SK-N-SH (cell line): ENCODE results near the gene SLC44A5. TPM values are rescaled to one million over a fixed set of nuclear protein-coding genes. Genes with fewer than 3 reads are reported as not detected.

Source experiments
- CTCF ChIA-PET: fragments of 300-600, 350-600 bp; formaldehyde crosslinking; extraction: SDS; loops from one replicate; lab custom pipeline; 2021; lab: Yijun Ruan, JAX
- POLR2A ChIA-PET: fragments of 350-600 bp; sonication (Branson Sonifier 250); formaldehyde crosslinking; extraction: SDS; loops from one replicate; lab custom pipeline; 2020; ENCODE audit warnings: antibody characterized with exemption, inconsistent platforms; lab: Yijun Ruan, JAX
- DNase-seq: peaks from one replicate; pipeline ENCODE4 v3.0.0; 2012
- H2AFZ ChIP-seq: fragments of 200-600 bp; sonication (generic); 2 replicates; pipeline ENCODE4 v1.8.1; 2016; ENCODE audit warnings: antibody characterized with exemption, mild to moderate bottlenecking, low read depth
- H3F3A ChIP-seq: fragments of 200-600 bp; sonication (generic); replicated peaks from 2 replicates; pipeline ENCODE3; 2016; ENCODE audit warnings: antibody characterized with exemption, mild to moderate bottlenecking; ENCODE audit not compliant: insufficient read depth
- H3K27ac ChIP-seq, 2 experiments: fragments of 200-500 bp in 1 of 2; fragments of 200-600 bp in 1 of 2; sonication (Bioruptor generic) in 1 of 2; sonication (generic), shearing (Covaris generic) in 1 of 2; 2 replicates each; pipeline versions ENCODE4 v1.5.1 to v1.6.1; 2014 to 2016; ENCODE audit warnings: low read depth in 2 of 2, inconsistent platforms in 1 of 2, low read length in 1 of 2, mild to moderate bottlenecking in 1 of 2, mixed read lengths in 1 of 2
- H3K27me3 ChIP-seq: fragments of 200-600 bp; sonication (generic), shearing (Covaris generic); 2 replicates; pipeline ENCODE4 v1.6.1; 2016; ENCODE audit warnings: mixed run types; ENCODE audit not compliant: insufficient read depth
- H3K36me3 ChIP-seq, 2 experiments: fragments of 200-500 bp in 1 of 2; fragments of 200-600 bp in 1 of 2; sonication (Bioruptor generic) in 1 of 2; sonication (generic) in 1 of 2; replicated peaks in 1 of 2; 2 replicates each; pipeline versions ENCODE3 to v1.5.1; 2014 to 2016; ENCODE audit warnings: low read length in 1 of 2, mild to moderate bottlenecking in 1 of 2; ENCODE audit not compliant: insufficient read depth in 2 of 2, control insufficient read depth in 1 of 2
- H3K4me1 ChIP-seq, 2 experiments: fragments of 200-500 bp in 1 of 2; fragments of 200-600 bp in 1 of 2; sonication (Bioruptor generic) in 1 of 2; sonication (generic), shearing (Covaris generic) in 1 of 2; 2 replicates each; pipeline versions ENCODE4 v1.5.1 to v1.6.1; 2014 to 2016; ENCODE audit warnings: low read depth in 1 of 2, low read length in 1 of 2, mixed run types in 1 of 2; ENCODE audit not compliant: insufficient read depth in 2 of 2, control insufficient read depth in 1 of 2
- H3K4me2 ChIP-seq: fragments of 200-600 bp; sonication (generic), shearing (Covaris generic); 2 replicates; pipeline ENCODE4 v1.6.1; 2017; ENCODE audit warnings: mixed run types
- H3K4me3 ChIP-seq, 2 experiments: fragments of 200-500 bp in 1 of 2; fragments of 200-600 bp in 1 of 2; sonication (Bioruptor generic) in 1 of 2; sonication (generic), shearing (Covaris generic) in 1 of 2; 2 replicates each; pipeline versions ENCODE4 v1.5.1 to v1.8.1; 2014 to 2016; ENCODE audit warnings: low read depth in 2 of 2, inconsistent platforms in 1 of 2, low read length in 1 of 2, mild to moderate bottlenecking in 1 of 2, mixed read lengths in 1 of 2, moderate library complexity in 1 of 2
- H3K79me2 ChIP-seq: fragments of 200-600 bp; sonication (generic); 2 replicates; pipeline ENCODE4 v1.8.1; 2017; ENCODE audit warnings: mild to moderate bottlenecking; ENCODE audit not compliant: insufficient read depth
- H3K9ac ChIP-seq: fragments of 200-600 bp; sonication (generic); 2 replicates; pipeline ENCODE4 v1.6.1; 2017; ENCODE audit warnings: mixed run types
- H3K9me2 ChIP-seq: fragments of 200-600 bp; sonication (generic); 2 replicates; pipeline ENCODE4 v1.6.1; 2017; ENCODE audit warnings: mixed run types
- H3K9me3 ChIP-seq: fragments of 200-600 bp; sonication (generic); 2 replicates; pipeline ENCODE4 v1.6.1; 2017; ENCODE audit warnings: mixed run types, mild to moderate bottlenecking, moderate library complexity
- H4K20me1 ChIP-seq: fragments of 200-600 bp; sonication (generic); 2 replicates; pipeline ENCODE4 v1.6.1; 2017; ENCODE audit warnings: mild to moderate bottlenecking, mixed run types; ENCODE audit not compliant: insufficient read depth
- EP300 ChIP-seq, 2 experiments: IDR thresholded peaks; 2 replicates each; pipeline versions ENCODE4 v1.4.0 to v1.6.1; 2012; ENCODE audit warnings: borderline replicate concordance in 1 of 2, low read depth in 1 of 2, low read length in 1 of 2
- EZH2phosphoT487 ChIP-seq: fragments of 200-600 bp; sonication (generic); IDR thresholded peaks from 2 replicates; pipeline ENCODE4 v1.6.1; 2017; ENCODE audit warnings: low read depth, mixed run types, mild to moderate bottlenecking, antibody characterized with exemption, moderate library complexity, borderline replicate concordance
- FOXJ3 ChIP-seq: sonication (generic); formaldehyde crosslinking; IDR thresholded peaks from 2 replicates; pipeline ENCODE4 v1.5.1; 2020; ENCODE audit warnings: mild to moderate bottlenecking, missing genetic modification reagents
- FOXM1 ChIP-seq: IDR thresholded peaks from 2 replicates; pipeline ENCODE4 v1.4.0; 2012; ENCODE audit warnings: low read depth, mild to moderate bottlenecking
- MEF2A ChIP-seq: IDR thresholded peaks from 2 replicates; pipeline ENCODE4 v1.4.0; 2012; ENCODE audit warnings: low read depth, borderline replicate concordance
- NRF1 ChIP-seq: IDR thresholded peaks from 2 replicates; pipeline ENCODE4 v1.6.1; 2012; ENCODE audit warnings: low read depth, mild to moderate bottlenecking, low read length
- RXRA ChIP-seq: IDR thresholded peaks from 2 replicates; pipeline ENCODE4 v1.4.0; 2012; ENCODE audit warnings: low read depth, mild to moderate bottlenecking, borderline replicate concordance
- TAF1 ChIP-seq: IDR thresholded peaks from 2 replicates; pipeline ENCODE4 v1.6.1; 2012; ENCODE audit warnings: low read depth, mild to moderate bottlenecking, low read length, moderate library complexity, borderline replicate concordance
- TCF12 ChIP-seq: IDR thresholded peaks from 2 replicates; pipeline ENCODE4 v1.4.0; 2012
- YY1 ChIP-seq: IDR thresholded peaks from 2 replicates; pipeline ENCODE4 v1.4.0; 2012; ENCODE audit warnings: low read depth, mild to moderate bottlenecking
- WGBS: methylation state at CpG from one replicate; pipeline ENCODE4 v1.1.6; 2017; ENCODE audit warnings: low lambda C conversion rate; 5-methylcytosine and 5-hydroxymethylcytosine counted together
- polyA plus RNA-seq, 3 experiments: library from polyadenylated mRNA; depleted of rRNA; stranded (reverse); fragments of >200 nt; gene quantifications; 2 replicates each; pipeline ENCODE4 v1.2.3, GENCODE V29; 2012
- TF ChIP-seq, protein P1 (sequence below): fragments of 150-350 bp; IDR thresholded peaks from 2 replicates; pipeline ENCODE4 v1.6.1; 2017; ENCODE audit warnings: antibody characterized with exemption, low read length, low read depth, borderline replicate concordance
- TF ChIP-seq, protein P2 (sequence below): IDR thresholded peaks from 2 replicates; pipeline ENCODE4 v1.6.1; 2012; ENCODE audit warnings: mild to moderate bottlenecking, low read depth, low read length, moderate library complexity

The SLC44A5 gene
- polyA plus RNA-seq, 1 of the 3 experiments (the other 2 are of a cell fraction), result 4.9 TPM

DNA sequence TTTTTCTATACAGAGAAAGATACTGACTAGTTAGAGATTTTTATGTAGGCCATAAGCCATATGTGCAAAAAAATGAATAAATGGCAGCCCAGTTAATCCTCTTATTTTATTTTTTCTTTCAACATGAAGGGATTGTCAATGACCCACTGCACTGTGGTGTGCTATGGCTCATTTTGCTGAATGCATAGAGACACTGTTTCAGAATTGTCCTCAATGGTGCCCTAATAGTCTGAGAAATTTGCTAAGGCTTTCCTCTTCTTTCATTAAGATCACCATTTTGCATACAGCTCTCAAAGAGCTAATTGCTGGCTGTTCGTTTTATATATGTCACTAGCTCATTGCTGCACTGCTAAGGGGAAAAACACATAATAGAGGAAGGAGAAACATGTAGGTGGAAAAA, 189.5 kb downstream of the SLC44A5 start:
- Histone ChIP-seq H4K20me1 (no peaks in the 10 kb centered on the region), H3F3A (no peaks in the 10 kb centered on the region), H3K9ac (no peak overlapping the region), H3K9me2 (no peaks in the 10 kb centered on the region), H3K4me1 (peaks cover 0 to 11% of the 10 kb centered on the region in 2 experiments; a peak in 2 of 4 replicates), H3K9me3 (no peaks in the 10 kb centered on the region), H3K27ac (no peak overlapping the region; a peak in 1 of 4 replicates), H3K4me2 (no peak overlapping the region), H2AFZ (no peak overlapping the region), H3K27me3 (no peaks in the 10 kb centered on the region), H3K36me3 (no peaks in the 10 kb centered on the region), H3K79me2 (no peaks in the 10 kb centered on the region), H3K4me3 (no peak overlapping the region)
- WGBS, result 80% methylated on average over 1 of the region's 1 CpG
- POLR2A ChIA-PET, result no interaction called here
- DNase-seq, result no peak
- no peak for TF ChIP-seq FOXM1
- no peak for TF ChIP-seq TAF1
- TF ChIP-seq, protein P1, sequence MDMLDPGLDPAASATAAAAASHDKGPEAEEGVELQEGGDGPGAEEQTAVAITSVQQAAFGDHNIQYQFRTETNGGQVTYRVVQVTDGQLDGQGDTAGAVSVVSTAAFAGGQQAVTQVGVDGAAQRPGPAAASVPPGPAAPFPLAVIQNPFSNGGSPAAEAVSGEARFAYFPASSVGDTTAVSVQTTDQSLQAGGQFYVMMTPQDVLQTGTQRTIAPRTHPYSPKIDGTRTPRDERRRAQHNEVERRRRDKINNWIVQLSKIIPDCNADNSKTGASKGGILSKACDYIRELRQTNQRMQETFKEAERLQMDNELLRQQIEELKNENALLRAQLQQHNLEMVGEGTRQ, result no peak
- TF ChIP-seq, protein P2, sequence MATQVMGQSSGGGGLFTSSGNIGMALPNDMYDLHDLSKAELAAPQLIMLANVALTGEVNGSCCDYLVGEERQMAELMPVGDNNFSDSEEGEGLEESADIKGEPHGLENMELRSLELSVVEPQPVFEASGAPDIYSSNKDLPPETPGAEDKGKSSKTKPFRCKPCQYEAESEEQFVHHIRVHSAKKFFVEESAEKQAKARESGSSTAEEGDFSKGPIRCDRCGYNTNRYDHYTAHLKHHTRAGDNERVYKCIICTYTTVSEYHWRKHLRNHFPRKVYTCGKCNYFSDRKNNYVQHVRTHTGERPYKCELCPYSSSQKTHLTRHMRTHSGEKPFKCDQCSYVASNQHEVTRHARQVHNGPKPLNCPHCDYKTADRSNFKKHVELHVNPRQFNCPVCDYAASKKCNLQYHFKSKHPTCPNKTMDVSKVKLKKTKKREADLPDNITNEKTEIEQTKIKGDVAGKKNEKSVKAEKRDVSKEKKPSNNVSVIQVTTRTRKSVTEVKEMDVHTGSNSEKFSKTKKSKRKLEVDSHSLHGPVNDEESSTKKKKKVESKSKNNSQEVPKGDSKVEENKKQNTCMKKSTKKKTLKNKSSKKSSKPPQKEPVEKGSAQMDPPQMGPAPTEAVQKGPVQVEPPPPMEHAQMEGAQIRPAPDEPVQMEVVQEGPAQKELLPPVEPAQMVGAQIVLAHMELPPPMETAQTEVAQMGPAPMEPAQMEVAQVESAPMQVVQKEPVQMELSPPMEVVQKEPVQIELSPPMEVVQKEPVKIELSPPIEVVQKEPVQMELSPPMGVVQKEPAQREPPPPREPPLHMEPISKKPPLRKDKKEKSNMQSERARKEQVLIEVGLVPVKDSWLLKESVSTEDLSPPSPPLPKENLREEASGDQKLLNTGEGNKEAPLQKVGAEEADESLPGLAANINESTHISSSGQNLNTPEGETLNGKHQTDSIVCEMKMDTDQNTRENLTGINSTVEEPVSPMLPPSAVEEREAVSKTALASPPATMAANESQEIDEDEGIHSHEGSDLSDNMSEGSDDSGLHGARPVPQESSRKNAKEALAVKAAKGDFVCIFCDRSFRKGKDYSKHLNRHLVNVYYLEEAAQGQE, result no peak
- no peak for TF ChIP-seq EZH2phosphoT487
- TF ChIP-seq EP300 (IDR thresholded peaks at IDR 0.05; ENCODE audit: borderline replicate concordance in 1 of 2, low read depth in 1 of 2, low read length in 1 of 2), result no peak
- TF ChIP-seq MEF2A, result no peak
- CTCF ChIA-PET, result interaction anchor here (0.6 to 3.0 kb wide), 3 partner anchors 155 to 708 kb away, joined by 3 to 41 read pairs (median 3); no protein-coding TSS in a partner anchor

DNA sequence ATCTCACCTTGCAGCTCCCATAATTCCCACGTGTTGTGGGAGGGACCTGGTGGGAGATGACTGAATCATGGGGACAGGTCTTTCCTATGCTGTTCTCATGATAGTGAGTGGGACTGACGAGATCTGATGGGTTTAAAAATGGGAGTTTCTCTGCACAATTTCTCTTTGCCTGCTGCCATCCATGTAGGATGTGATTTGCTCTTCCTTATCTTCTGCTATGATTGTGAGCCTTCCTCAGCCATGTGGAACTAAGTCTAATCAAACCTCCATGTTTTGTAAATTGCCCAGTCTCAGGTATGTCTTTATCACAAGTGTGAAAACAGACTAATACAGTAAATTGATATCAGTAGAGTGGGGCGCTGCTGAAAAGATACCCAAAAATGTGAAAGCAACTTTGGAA, 195.7 kb downstream of the SLC44A5 start:
- TF ChIP-seq FOXJ3 (CRISPR knock-in tag) (no peak), EZH2phosphoT487 (no peak), TCF12 (no peak), YY1 (no peak), EP300 (IDR thresholded peaks at IDR 0.05; ENCODE audit: borderline replicate concordance in 1 of 2, low read depth in 1 of 2, low read length in 1 of 2) (no peak), RXRA (no peak), NRF1 (no peak)
- no peaks in the 10 kb centered on the region for H3K27me3 ChIP-seq
- H3K9me2 ChIP-seq, result no peaks in the 10 kb centered on the region
- H3K4me3 ChIP-seq, result no peak overlapping the region
- CTCF ChIA-PET, result no interaction called here
- no peak overlapping the region for H3K27ac ChIP-seq
- H3K4me1 ChIP-seq, result no peaks in the 10 kb centered on the region
- H3F3A ChIP-seq, result no peaks in the 10 kb centered on the region
- POLR2A ChIA-PET, result no interaction called here
- DNase-seq, result no peak
- H3K4me2 ChIP-seq, result no peak overlapping the region
- WGBS, result 53% methylated on average over 3 of the region's 3 CpGs
- no peak overlapping the region for H2AFZ ChIP-seq
- no peaks in the 10 kb centered on the region for H4K20me1 ChIP-seq
- no peaks in the 10 kb centered on the region for H3K79me2 ChIP-seq
- H3K9ac ChIP-seq, result no peak overlapping the region
- no peaks in the 10 kb centered on the region for H3K9me3 ChIP-seq
- H3K36me3 ChIP-seq, result no peaks in the 10 kb centered on the region
